Measurements from ENCODE around the gene RCL1.
"Not testable (repeated sequence)": the region's sequence is repeated elsewhere in the genome, so short reads cannot be mapped to it uniquely, and the experiment has no call there.

- TF ChIP-seq, protein P1, sequence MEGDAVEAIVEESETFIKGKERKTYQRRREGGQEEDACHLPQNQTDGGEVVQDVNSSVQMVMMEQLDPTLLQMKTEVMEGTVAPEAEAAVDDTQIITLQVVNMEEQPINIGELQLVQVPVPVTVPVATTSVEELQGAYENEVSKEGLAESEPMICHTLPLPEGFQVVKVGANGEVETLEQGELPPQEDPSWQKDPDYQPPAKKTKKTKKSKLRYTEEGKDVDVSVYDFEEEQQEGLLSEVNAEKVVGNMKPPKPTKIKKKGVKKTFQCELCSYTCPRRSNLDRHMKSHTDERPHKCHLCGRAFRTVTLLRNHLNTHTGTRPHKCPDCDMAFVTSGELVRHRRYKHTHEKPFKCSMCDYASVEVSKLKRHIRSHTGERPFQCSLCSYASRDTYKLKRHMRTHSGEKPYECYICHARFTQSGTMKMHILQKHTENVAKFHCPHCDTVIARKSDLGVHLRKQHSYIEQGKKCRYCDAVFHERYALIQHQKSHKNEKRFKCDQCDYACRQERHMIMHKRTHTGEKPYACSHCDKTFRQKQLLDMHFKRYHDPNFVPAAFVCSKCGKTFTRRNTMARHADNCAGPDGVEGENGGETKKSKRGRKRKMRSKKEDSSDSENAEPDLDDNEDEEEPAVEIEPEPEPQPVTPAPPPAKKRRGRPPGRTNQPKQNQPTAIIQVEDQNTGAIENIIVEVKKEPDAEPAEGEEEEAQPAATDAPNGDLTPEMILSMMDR (IDR thresholded peaks at IDR 0.05; ENCODE audit: insufficient read depth, low read length, poor library complexity, severe bottlenecking) = not testable (repeated sequence)
- TF ChIP-seq EZH2phosphoT487 (conservative IDR thresholded peaks at IDR 0.05; ENCODE audit: low read length) = not testable (repeated sequence)
Measured at GRCh38 chr9:4754530-4754929, 38.2 kb upstream of the RCL1 start.

Measured in SU-DHL-6 (cell line).